CD4-positive, alpha-beta memory T cell (primary cell): ENCODE data around the gene GUCY1B1. TPM values are rescaled to one million over a fixed set of nuclear protein-coding genes. Genes with fewer than 3 reads are reported as not detected.

Source experiments
- CTCF ChIA-PET: fragments of 350-600 bp; sonication (Branson Sonifier 250); formaldehyde crosslinking; loops from one replicate; lab custom pipeline; 2021; ENCODE audit warnings: inconsistent platforms; ENCODE audit not compliant: partially characterized antibody; lab: Charles Lee
- POLR2A ChIA-PET: fragments of 350-600 bp; sonication (Branson Sonifier 250); formaldehyde crosslinking; loops from one replicate; lab custom pipeline; 2021; ENCODE audit not compliant: partially characterized antibody; lab: Charles Lee
- DNase-seq, 5 donors: peaks; one replicate each; pipeline versions ENCODE4 v3.0.0 to v3.0.0-alpha.2; 2020 to 2022; ENCODE audit warnings: mixed read lengths in 1 of 5
- H3K27ac ChIP-seq: one replicate; pipeline ENCODE4 v1.7.0; 2013; ENCODE audit warnings: low read depth, low read length
- H3K27me3 ChIP-seq: 2 replicates; pipeline ENCODE4 v1.7.0; 2013; ENCODE audit warnings: mild to moderate bottlenecking, low read length, moderate library complexity; ENCODE audit not compliant: insufficient read depth
- H3K36me3 ChIP-seq: 2 replicates; pipeline ENCODE4 v1.7.0; 2013; ENCODE audit warnings: mild to moderate bottlenecking, low read length, moderate library complexity; ENCODE audit not compliant: insufficient read depth
- H3K4me1 ChIP-seq: 2 replicates; pipeline ENCODE4 v1.7.0; 2013; ENCODE audit warnings: mild to moderate bottlenecking, low read length, moderate library complexity; ENCODE audit not compliant: insufficient read depth
- H3K4me3 ChIP-seq, 2 donors: one replicate each; pipeline ENCODE4 v1.7.0; 2013; ENCODE audit warnings: low read length in 2 of 2, mild to moderate bottlenecking in 1 of 2
- H3K9me3 ChIP-seq, 2 donors: one replicate each; pipeline ENCODE4 v1.7.0; 2013; ENCODE audit warnings: low read length in 2 of 2, control low read depth in 1 of 2; ENCODE audit not compliant: control insufficient read depth in 1 of 2
- H3K27ac Mint-ChIP-seq, 7 donors: one replicate each; pipeline ENCODE4 v1.8.0; 2020 to 2021; ENCODE audit warnings: mixed read lengths in 7 of 7, mild to moderate bottlenecking in 6 of 7, inconsistent platforms in 3 of 7, moderate library complexity in 3 of 7
- H3K27me3 Mint-ChIP-seq, 2 donors: one replicate each; pipeline ENCODE4 v1.8.0; 2020 to 2021; ENCODE audit warnings: mixed read lengths in 2 of 2
- H3K36me3 Mint-ChIP-seq, 2 donors: one replicate each; pipeline ENCODE4 v1.8.0; 2020 to 2021; ENCODE audit warnings: mixed read lengths in 2 of 2, inconsistent platforms in 1 of 2, mild to moderate bottlenecking in 1 of 2
- H3K4me1 Mint-ChIP-seq, 4 donors: one replicate each; pipeline ENCODE4 v1.8.0; 2020 to 2021; ENCODE audit warnings: mixed read lengths in 4 of 4, mild to moderate bottlenecking in 1 of 4
- H3K4me3 Mint-ChIP-seq, 8 donors: one replicate each; pipeline ENCODE4 v1.8.0; 2020 to 2021; ENCODE audit warnings: mixed read lengths in 8 of 8, mild to moderate bottlenecking in 7 of 8, moderate library complexity in 6 of 8, inconsistent platforms in 3 of 8
- H3K9me3 Mint-ChIP-seq, 8 donors: one replicate each; pipeline ENCODE4 v1.8.0; 2020 to 2021; ENCODE audit warnings: mixed read lengths in 8 of 8, mild to moderate bottlenecking in 5 of 8, inconsistent platforms in 3 of 8, moderate library complexity in 1 of 8
- intact Hi-C: fragments of 100-400 bp; cut with micrococcal nuclease; formaldehyde crosslinking; loops from one replicate; pipeline ENCODE4 v1.15.1; 2023
- polyA plus RNA-seq, 2 donors: library from polyadenylated mRNA; unstranded; fragments of 300-500 nt; fragmentation: Illumina TruSeq; gene quantifications; one replicate each; pipeline ENCODE4 v1.2.3, GENCODE V29; 2021
- total RNA-seq, 2 experiments: library from RNA; stranded (reverse); gene quantifications; one replicate each; pipeline ENCODE4 v1.2.3, GENCODE V29; 2021

GUCY1B1 gene
- total RNA-seq (not detected), polyA plus RNA-seq (not detected)

GRCh38 chr4:155758481-155759371 is at the start of gene GUCY1B1:
Gene GUCY1B1, plus strand, starts transcription at chr4:155759021. Its CDS starts 120 bp downstream, at chr4:155759141.
- Mint-ChIP-seq H3K27ac (no peak within 1 kb of the TSS), H3K9me3 (peaks cover 0 to 8% (median under 1%) of the 10 kb centered on the region in 8 donors), H3K27me3 (peaks cover 16 to 30% of the 10 kb centered on the region in 2 donors), H3K4me1 (peaks cover 0 to 8% (median 4%) of the 10 kb centered on the region in 4 donors), H3K4me3 (peak within 1 kb of the TSS in 7 of 8 donors; percentile 39 to 78 (median 53)), H3K36me3 (no peaks in the 10 kb centered on the region)
- no peaks in the 10 kb centered on the region for H3K9me3 ChIP-seq
- H3K27me3 ChIP-seq: peaks cover 7% of the 10 kb centered on the region
- H3K4me3 ChIP-seq: no peak within 1 kb of the TSS
- H3K27ac ChIP-seq: no peak within 1 kb of the TSS
- CTCF ChIA-PET: no interaction called here
- POLR2A ChIA-PET: no interaction called here
- H3K4me1 ChIP-seq: no peaks in the 10 kb centered on the region
- intact Hi-C loops: no loop called here
- peak; percentile 33 to 57 (median 43) for DNase-seq
- H3K36me3 ChIP-seq: no peaks in the 10 kb centered on the region

GRCh38 chr4:155709918-155710317 is 48.9 kb upstream of the GUCY1B1 start:
- Mint-ChIP-seq H3K27me3 (no peaks in the 10 kb centered on the region), H3K4me1 (no peaks in the 10 kb centered on the region), H3K9me3 (peaks cover 0 to 4% (median 0%) of the 10 kb centered on the region in 8 donors), H3K27ac (no peak overlapping the region), H3K36me3 (no peaks in the 10 kb centered on the region), H3K4me3 (no peak overlapping the region)
- no peak for DNase-seq
- H3K9me3 ChIP-seq: no peaks in the 10 kb centered on the region
- H3K27ac ChIP-seq: no peak overlapping the region
- CTCF ChIA-PET: interaction anchor here (1.2 kb wide), 1 partner anchor 16 kb away, joined by 3 read pairs; no protein-coding TSS in a partner anchor
- no peaks in the 10 kb centered on the region for H3K27me3 ChIP-seq
- POLR2A ChIA-PET: no interaction called here
- no peaks in the 10 kb centered on the region for H3K4me1 ChIP-seq
- intact Hi-C loops: no loop called here
- no peaks in the 10 kb centered on the region for H3K36me3 ChIP-seq
- no peak overlapping the region for H3K4me3 ChIP-seq

- no peaks in the 10 kb centered on the region for H3K4me1 ChIP-seq
- H3K36me3 Mint-ChIP-seq: no peaks in the 10 kb centered on the region
- H3K4me3 ChIP-seq: no peak overlapping the region
- ChIA-PET POLR2A (no interaction called here), CTCF (no interaction called here)
- no peak overlapping the region for H3K27ac Mint-ChIP-seq
- no peak overlapping the region for H3K4me3 Mint-ChIP-seq
- no peak overlapping the region for H3K27ac ChIP-seq
- H3K4me1 Mint-ChIP-seq: no peaks in the 10 kb centered on the region
- peaks cover 0 to 4% (median 0%) of the 10 kb centered on the region in 8 donors for H3K9me3 Mint-ChIP-seq
- H3K36me3 ChIP-seq: no peaks in the 10 kb centered on the region
- DNase-seq: no peak
- no peaks in the 10 kb centered on the region for H3K27me3 ChIP-seq
- H3K27me3 Mint-ChIP-seq: no peaks in the 10 kb centered on the region
- intact Hi-C loops: no loop called here
- H3K9me3 ChIP-seq: no peaks in the 10 kb centered on the region
Observed at GRCh38 chr4:155711556-155711955, 47.3 kb upstream of the GUCY1B1 start.

- H3K4me3 Mint-ChIP-seq: no peak overlapping the region
- H3K4me1 Mint-ChIP-seq: no peaks in the 10 kb centered on the region
- no peaks in the 10 kb centered on the region for H3K4me1 ChIP-seq
- intact Hi-C loops: no loop called here
- peaks cover 0 to 4% (median 0%) of the 10 kb centered on the region in 8 donors for H3K9me3 Mint-ChIP-seq
- no peaks in the 10 kb centered on the region for H3K36me3 ChIP-seq
- H3K27ac Mint-ChIP-seq: no peak overlapping the region
- H3K27me3 Mint-ChIP-seq: no peaks in the 10 kb centered on the region
- H3K27ac ChIP-seq: no peak overlapping the region
- DNase-seq: no peak
- no peaks in the 10 kb centered on the region for H3K27me3 ChIP-seq
- no peak overlapping the region for H3K4me3 ChIP-seq
- CTCF ChIA-PET: no interaction called here
- POLR2A ChIA-PET: no interaction called here
- H3K9me3 ChIP-seq: no peaks in the 10 kb centered on the region
- H3K36me3 Mint-ChIP-seq: no peaks in the 10 kb centered on the region
Observed at GRCh38 chr4:155712846-155713245, 46.0 kb upstream of the GUCY1B1 start.

GRCh38 chr4:155713911-155714310 is 44.9 kb upstream of the GUCY1B1 start:
- intact Hi-C loops: no loop called here
- Mint-ChIP-seq H3K27ac (no peak overlapping the region), H3K36me3 (no peaks in the 10 kb centered on the region), H3K9me3 (peaks cover 0 to 4% (median 0%) of the 10 kb centered on the region in 8 donors), H3K4me1 (no peaks in the 10 kb centered on the region), H3K27me3 (no peaks in the 10 kb centered on the region), H3K4me3 (no peak overlapping the region)
- H3K4me1 ChIP-seq: no peaks in the 10 kb centered on the region
- POLR2A ChIA-PET: no interaction called here
- CTCF ChIA-PET: no interaction called here
- no peak overlapping the region for H3K4me3 ChIP-seq
- no peaks in the 10 kb centered on the region for H3K9me3 ChIP-seq
- no peaks in the 10 kb centered on the region for H3K36me3 ChIP-seq
- H3K27me3 ChIP-seq: no peaks in the 10 kb centered on the region
- no peak overlapping the region for H3K27ac ChIP-seq
- DNase-seq: no peak

- Histone ChIP-seq H3K9me3 (no peaks in the 10 kb centered on the region), H3K36me3 (no peaks in the 10 kb centered on the region), H3K27ac (no peak overlapping the region), H3K4me3 (no peak overlapping the region), H3K27me3 (no peaks in the 10 kb centered on the region), H3K4me1 (no peaks in the 10 kb centered on the region)
- peaks cover 3% of the 10 kb centered on the region in 2 donors for H3K27me3 Mint-ChIP-seq
- DNase-seq: no peak
- H3K9me3 Mint-ChIP-seq: peaks cover 0 to 2% (median 0%) of the 10 kb centered on the region in 8 donors
- no peaks in the 10 kb centered on the region for H3K4me1 Mint-ChIP-seq
- intact Hi-C loops: no loop called here
- no peaks in the 10 kb centered on the region for H3K36me3 Mint-ChIP-seq
- ChIA-PET CTCF (no interaction called here), POLR2A (no interaction called here)
- H3K4me3 Mint-ChIP-seq: no peak overlapping the region
- H3K27ac Mint-ChIP-seq: no peak overlapping the region
Observed at GRCh38 chr4:155722336-155722735, 36.5 kb upstream of the GUCY1B1 start.

GRCh38 chr4:155722816-155723499 is 35.9 kb upstream of the GUCY1B1 start:
- Histone ChIP-seq H3K27me3 (no peaks in the 10 kb centered on the region), H3K4me1 (no peaks in the 10 kb centered on the region), H3K27ac (no peak overlapping the region), H3K36me3 (no peaks in the 10 kb centered on the region), H3K4me3 (no peak overlapping the region), H3K9me3 (no peaks in the 10 kb centered on the region)
- intact Hi-C loops: no loop called here
- Mint-ChIP-seq H3K4me3 (no peak overlapping the region), H3K36me3 (no peaks in the 10 kb centered on the region), H3K27me3 (peaks cover 3% of the 10 kb centered on the region in 2 donors), H3K9me3 (peaks cover 0 to 2% (median 0%) of the 10 kb centered on the region in 8 donors), H3K27ac (no peak overlapping the region), H3K4me1 (no peaks in the 10 kb centered on the region)
- no peak for DNase-seq
- POLR2A ChIA-PET: no interaction called here
- CTCF ChIA-PET: no interaction called here
